K562 (cell line): Measurements from ENCODE around the gene NKX1-2. TPM values are rescaled to one million over a fixed set of nuclear protein-coding genes. Genes with fewer than 3 reads are reported as not detected.

Source experiments
- ATAC-seq: fragments of 200-7000 bp; cut with Tn5 transposase; 3 replicates; pipeline ENCODE4 v1.9.1; 2020; ENCODE audit warnings: moderate library complexity
- BruUV-seq: library from RNA; stranded (reverse); fragments of 400-500 nt; replicated peaks from 2 replicates; lab custom pipeline; 2021; lab: Mats Ljungman, UMichigan
- CTCF ChIA-PET: fragments of 300-600 bp; formaldehyde crosslinking; extraction: SDS; loops from one replicate; lab custom pipeline; 2021; ENCODE audit warnings: low intra/inter-chr PET ratio; lab: Yijun Ruan, JAX
- POLR2A ChIA-PET: fragments of 300-600, 350-650 bp; sonication (Branson Sonifier 250); formaldehyde crosslinking; extraction: SDS; loops from one replicate; lab custom pipeline; 2021; ENCODE audit warnings: antibody characterized with exemption, inconsistent platforms; lab: Yijun Ruan, JAX
- DNase-seq, 4 experiments: peaks; one replicate each; pipeline versions ENCODE4 v3.0.0 to v3.0.0-alpha.2; 2011 to 2018; ENCODE audit warnings: low spot score in 3 of 4, mixed read lengths in 3 of 4; ENCODE audit errors: extremely low read depth in 1 of 4
- FAIRE-seq: peaks from 2 replicates; lab custom pipeline; 2011; peaks lifted over from hg19 to GRCh38; lab: Jason Lieb, UNC
- H2AFZ ChIP-seq: 2 replicates; pipeline ENCODE4 v1.6.0; 2011; ENCODE audit warnings: low read depth, low read length, control low read depth, inconsistent platforms
- H3K27ac ChIP-seq: fragments of 200-600 bp; 3 replicates; pipeline ENCODE4 v1.8.0; 2011; ENCODE audit warnings: low read depth, mild to moderate bottlenecking, control low read depth, inconsistent platforms, low read length, moderate library complexity, mixed read lengths; ENCODE audit errors: extremely low read depth
- H3K27me3 ChIP-seq, 2 experiments: fragments of 300-600 bp in 1 of 2; 2 replicates in 1 of 2; 3 replicates in 1 of 2; pipeline versions ENCODE4 v1.6.0 to v1.8.0; 2011; ENCODE audit warnings: inconsistent platforms in 2 of 2, low read length in 2 of 2, mild to moderate bottlenecking in 1 of 2, mixed read lengths in 1 of 2, moderate library complexity in 1 of 2; ENCODE audit not compliant: control insufficient read depth in 2 of 2, insufficient read depth in 2 of 2
- H3K36me3 ChIP-seq: fragments of 300-600 bp; 3 replicates; pipeline ENCODE4 v1.8.0; 2011; ENCODE audit warnings: mild to moderate bottlenecking, low read length, inconsistent platforms; ENCODE audit not compliant: control insufficient read depth, insufficient read depth
- H3K4me1 ChIP-seq, 2 experiments: fragments of 200-600 bp in 1 of 2; replicated peaks in 1 of 2; 2 replicates in 1 of 2; 3 replicates in 1 of 2; pipeline versions ENCODE4 v1.5.1 to v1.8.0; 2011; ENCODE audit warnings: inconsistent platforms in 2 of 2, low read length in 2 of 2, mild to moderate bottlenecking in 1 of 2, mixed read lengths in 1 of 2, moderate library complexity in 1 of 2; ENCODE audit not compliant: control insufficient read depth in 2 of 2, insufficient read depth in 2 of 2
- H3K4me2 ChIP-seq: 2 replicates; pipeline ENCODE4 v1.6.1; 2011; ENCODE audit warnings: low read length, control low read depth, inconsistent platforms, mixed read lengths; ENCODE audit not compliant: insufficient read depth
- H3K4me3 ChIP-seq: fragments of 200-600 bp; sonication (generic), shearing (Covaris generic); 2 replicates; pipeline ENCODE4 v1.5.1; 2016; ENCODE audit warnings: control low read depth, inconsistent platforms
- H3K79me2 ChIP-seq: fragments of 200-600 bp; 3 replicates; pipeline ENCODE4 v1.8.0; 2011; ENCODE audit warnings: low read length, inconsistent platforms; ENCODE audit not compliant: control insufficient read depth, insufficient read depth
- H3K9ac ChIP-seq, 2 experiments: 2 replicates each; pipeline versions ENCODE4 v1.6.0 to v1.6.1; 2011; ENCODE audit warnings: low read depth in 2 of 2, low read length in 2 of 2, control low read depth in 1 of 2, inconsistent platforms in 1 of 2, mild to moderate bottlenecking in 1 of 2, mixed read lengths in 1 of 2; ENCODE audit not compliant: insufficient read depth in 1 of 2
- H3K9me1 ChIP-seq: one replicate; pipeline ENCODE4 v1.6.0; 2011; ENCODE audit warnings: inconsistent platforms, mild to moderate bottlenecking, low read length, moderate library complexity; ENCODE audit not compliant: control insufficient read depth, insufficient read depth
- H3K9me3 ChIP-seq: replicated peaks from 2 replicates; pipeline ENCODE4 v1.5.1; 2011; ENCODE audit warnings: low read depth, low read length, inconsistent platforms; ENCODE audit not compliant: control insufficient read depth, insufficient read depth
- H4K20me1 ChIP-seq: replicated peaks from 2 replicates; pipeline ENCODE4 v1.6.1; 2011; ENCODE audit warnings: low read length, inconsistent platforms, mixed read lengths; ENCODE audit not compliant: control insufficient read depth, insufficient read depth
- CBX2 ChIP-seq: fragments of 200-600 bp; sonication (generic); IDR thresholded peaks from one replicate; pipeline ENCODE4 v1.6.1; 2012; ENCODE audit warnings: mild to moderate bottlenecking, low read length, inconsistent platforms; ENCODE audit not compliant: insufficient read depth, poor library complexity, severe bottlenecking
- FOXP1 ChIP-seq: sonication (generic); formaldehyde crosslinking; IDR thresholded peaks from 2 replicates; pipeline ENCODE4 v1.8.0; 2022; ENCODE audit warnings: mild to moderate bottlenecking, missing genetic modification reagents
- HDAC2 ChIP-seq: fragments of 450-650 bp; IDR thresholded peaks from 2 replicates; pipeline ENCODE4 v1.6.1; 2016; ENCODE audit warnings: mild to moderate bottlenecking
- HDAC6 ChIP-seq: IDR thresholded peaks from 2 replicates; pipeline ENCODE4 v1.6.1; 2012; ENCODE audit warnings: low read depth, mild to moderate bottlenecking, control low read depth, inconsistent platforms, low read length, moderate library complexity
- HINFP ChIP-seq: fragments of 450-650 bp; conservative IDR thresholded peaks from 2 replicates; pipeline ENCODE4 v1.6.1; 2016; ENCODE audit warnings: missing genetic modification characterization, low read depth, mild to moderate bottlenecking, control low read depth, missing compliant biosample characterization
- KLF1 ChIP-seq: fragments of 450-650 bp; IDR thresholded peaks from 2 replicates; pipeline ENCODE4 v1.6.1; 2016; ENCODE audit warnings: missing genetic modification characterization, missing compliant biosample characterization
- MTF1 ChIP-seq: fragments of 250-450 bp; sonication (Bioruptor Pico); IDR thresholded peaks from 2 replicates; pipeline ENCODE4 v1.9.0; 2021; ENCODE audit warnings: moderate library complexity, mild to moderate bottlenecking, inconsistent platforms, borderline replicate concordance
- MYBL2 ChIP-seq, 2 experiments: fragments of 450-650 bp in 1 of 2; sonication (generic) in 1 of 2; formaldehyde crosslinking in 1 of 2; IDR thresholded peaks; 2 replicates each; pipeline versions ENCODE4 v1.6.1 to v1.8.1; 2017 to 2022; ENCODE audit warnings: borderline replicate concordance in 1 of 2, inconsistent platforms in 1 of 2, low read depth in 1 of 2, mild to moderate bottlenecking in 1 of 2, missing genetic modification reagents in 1 of 2, moderate library complexity in 1 of 2
- PRDM10 ChIP-seq: fragments of 450-650 bp; IDR thresholded peaks from 2 replicates; pipeline ENCODE4 v1.6.1; 2018; ENCODE audit not compliant: partially characterized antibody
- SMARCA4 ChIP-seq: fragments of 450-650 bp; IDR thresholded peaks from 2 replicates; pipeline ENCODE4 v1.6.1; 2016
- SMARCA5 ChIP-seq: fragments of 450-650 bp; IDR thresholded peaks from 2 replicates; pipeline ENCODE4 v1.6.1; 2016
- TBL1XR1 ChIP-seq, 2 experiments: IDR thresholded peaks; 2 replicates each; pipeline ENCODE4 v1.6.1; 2012; ENCODE audit warnings: improper control_type of control experiment in 2 of 2, low read length in 2 of 2, mild to moderate bottlenecking in 1 of 2
- TCF7 ChIP-seq: sonication (generic); IDR thresholded peaks from 2 replicates; pipeline ENCODE4 v1.6.1; 2016; ENCODE audit warnings: antibody characterized with exemption, borderline replicate concordance
- ZBED1 ChIP-seq: IDR thresholded peaks from 2 replicates; pipeline ENCODE4 v1.6.1; 2014
- ZBTB49 ChIP-seq: sonication (generic); formaldehyde crosslinking; IDR thresholded peaks from 2 replicates; pipeline ENCODE4 v1.8.0; 2022; ENCODE audit warnings: missing genetic modification reagents, mild to moderate bottlenecking, borderline replicate concordance
- ZNF134 ChIP-seq: fragments of 250-450 bp; sonication (Bioruptor Pico); conservative IDR thresholded peaks from 2 replicates; pipeline ENCODE4 v1.4.0; 2020
- ZNF217 ChIP-seq: sonication (generic); formaldehyde crosslinking; IDR thresholded peaks from 2 replicates; pipeline ENCODE4 v1.8.0; 2022; ENCODE audit warnings: mild to moderate bottlenecking, missing genetic modification reagents
- WGBS: fragments of 100-300 bp; shearing (Covaris generic); methylation state at CpG from one replicate; pipeline ENCODE4 v1.1.6; 2016; ENCODE audit warnings: low coverage, mixed read lengths; ENCODE audit not compliant: insufficient coverage; ENCODE audit errors: missing lambda C conversion rate; 5-methylcytosine and 5-hydroxymethylcytosine counted together
- in situ Hi-C: fragments of 300-500 bp; cut with MboI; formaldehyde crosslinking; loops from 4 replicates; pipeline ENCODE4 v1.15.0; 2018; ENCODE audit warnings: inconsistent platforms, mixed read lengths
- intact Hi-C: fragments of 100-400 bp; cut with micrococcal nuclease; formaldehyde crosslinking; loops from 2 replicates; pipeline ENCODE4 v1.14.2; 2022
- polyA plus RNA-seq, 8 experiments: library from polyadenylated mRNA; depleted of rRNA in 4 of 8; stranded (reverse) in 5 of 8; unstranded in 3 of 8; fragments of >200 nt; fragmentation: Nextera tagmentation in 2 of 8; fragmentation: Illumina TruSeq in 1 of 8; extraction: Ambion mirVana in 2 of 8; extraction: Trizol in 1 of 8; gene quantifications; 2 replicates each; pipeline versions ENCODE4 v1.2.1 to v1.2.3, GENCODE V29; 2011 to 2014; ENCODE audit warnings: inconsistent platforms in 1 of 8, missing spikeins in 1 of 8
- total RNA-seq, 7 experiments: library from RNA; depleted of rRNA in 6 of 7; stranded (reverse); fragments of >200 nt in 6 of 7; fragmentation: Illumina TruSeq in 2 of 7; extraction: Trizol in 2 of 7; gene quantifications; 2 replicates each; pipeline versions ENCODE4 v1.2.1 to v1.2.3, GENCODE V29; 2011 to 2021; ENCODE audit warnings: low replicate concordance in 1 of 7

NKX1-2 gene
- total and polyA plus RNA-seq, 9 of the 15 experiments (the other 6 are each of a cell fraction or from before 2014, with no cell fraction given): not detected

- ChIA-PET POLR2A (interaction anchor here (0.6 to 0.8 kb wide), 2 partner anchors 9 to 10 kb away, joined by 3 read pairs; no protein-coding TSS in a partner anchor), CTCF (no interaction called here)
- H3K4me2 ChIP-seq: no peak overlapping the region
- no peak for ATAC-seq
- no TSS peak for BruUV-seq
- in situ Hi-C loops: no loop called here
- no peaks in the 10 kb centered on the region; a peak in 3 of 5 replicates for H3K4me1 ChIP-seq
- no peak overlapping the region for H2AFZ ChIP-seq
- no peaks in the 10 kb centered on the region for H3K27me3 ChIP-seq
- no peak overlapping the region for H3K9ac ChIP-seq
- H3K79me2 ChIP-seq: peaks cover 42% of the 10 kb centered on the region
- intact Hi-C loops: no loop called here
- H3K27ac ChIP-seq: no peak overlapping the region
- H3K36me3 ChIP-seq: peaks cover 85% of the 10 kb centered on the region
- no peaks in the 10 kb centered on the region; the same call in 1 of the 2 replicates for H4K20me1 ChIP-seq
- H3K9me1 ChIP-seq: no peaks in the 10 kb centered on the region
- no peak for DNase-seq
- FAIRE-seq: no peak
- 92% methylated on average over 2 of the region's 2 CpGs for WGBS
- H3K9me3 ChIP-seq: no peaks in the 10 kb centered on the region
- H3K4me3 ChIP-seq: no peak overlapping the region
- TF ChIP-seq MTF1 (CRISPR knock-in tag) (no peak), ZNF134 (no peak), SMARCA5 (no peak), HDAC6 (no peak), ZBTB49 (no peak), HINFP (tag) (no peak), CBX2 (no peak), FOXP1 (CRISPR knock-in tag) (no peak), PRDM10 (no peak), KLF1 (tag) (no peak), HDAC2 (no peak), SMARCA4 (no peak), MYBL2 (IDR thresholded peaks at IDR 0.05; ENCODE audit: low read depth) (no peak), MYBL2 (CRISPR knock-in tag; IDR thresholded peaks at IDR 0.05; ENCODE audit: borderline replicate concordance) (no peak), TCF7 (no peak), ZBED1 (no peak), TBL1XR1 (IDR thresholded peaks at IDR 0.05; ENCODE audit: low read length in 2 of 2) (no peak), ZNF217 (CRISPR knock-in tag) (no peak)
Measured at GRCh38 chr10:124408357-124408756, 41.5 kb downstream of the NKX1-2 start.
